HEK293 (cell line): Measurements from ENCODE around the gene CCR5AS.

Experiments used
- CTCF ChIP-seq: fragments of 450-650 bp; formaldehyde crosslinking; IDR thresholded peaks from 2 replicates; pipeline ENCODE4 v1.5.1; 2016; ENCODE audit warnings: missing biosample characterization, missing genetic modification characterization
- KLF9 ChIP-seq: fragments of 450-650 bp; formaldehyde crosslinking; IDR thresholded peaks from 2 replicates; pipeline ENCODE4 v1.5.1; 2016; ENCODE audit warnings: missing biosample characterization, missing genetic modification characterization, low read depth
- PBX3 ChIP-seq: sonication (generic); formaldehyde crosslinking; IDR thresholded peaks from 2 replicates; pipeline ENCODE4 v1.8.1; 2022; ENCODE audit warnings: mild to moderate bottlenecking, moderate library complexity, missing genetic modification reagents
- PRDM10 ChIP-seq: fragments of 450-650 bp; formaldehyde crosslinking; IDR thresholded peaks from 2 replicates; pipeline ENCODE4 v1.5.1; 2016; ENCODE audit warnings: missing biosample characterization, missing genetic modification characterization
- SP2 ChIP-seq: fragments of 450-650 bp; formaldehyde crosslinking; IDR thresholded peaks from 2 replicates; pipeline ENCODE4 v1.5.1; 2016; ENCODE audit warnings: missing biosample characterization, missing genetic modification characterization
- TCF7L2 ChIP-seq: IDR thresholded peaks from 2 replicates; pipeline ENCODE4 v1.6.1; 2011; ENCODE audit warnings: low read depth, mild to moderate bottlenecking, inconsistent platforms, low read length, moderate library complexity, borderline replicate concordance
- ZBTB11 ChIP-seq: fragments of 450-650 bp; formaldehyde crosslinking; conservative IDR thresholded peaks from 2 replicates; pipeline ENCODE4 v1.5.1; 2016; ENCODE audit warnings: low read depth, missing biosample characterization, missing genetic modification characterization
- ZNF114 ChIP-seq: fragments of 450-650 bp; formaldehyde crosslinking; IDR thresholded peaks from 2 replicates; pipeline ENCODE4 v1.5.0; 2017; ENCODE audit warnings: missing biosample characterization, missing genetic modification characterization

GRCh38 chr3:46417841-46418611 is 11.2 kb upstream of the CCR5AS start:
- no peak for TF ChIP-seq CTCF (tag by site-specific recombination)
- TF ChIP-seq ZBTB11 (tag by site-specific recombination): no peak
- TF ChIP-seq SP2 (tag by site-specific recombination): no peak
- no peak for TF ChIP-seq TCF7L2
- TF ChIP-seq PBX3: no peak
- TF ChIP-seq PRDM10: no peak
- no peak for TF ChIP-seq KLF9
- no peak for TF ChIP-seq ZNF114 (tag by site-specific recombination)
